Activated CD4-positive, alpha-beta memory T cell treated with anti-CD3 and anti-CD28 coated beads, Interleukin-2, amount 10 ng/mL, durations not matched to agents 7 days and 5 days (primary cell): ENCODE measurements around the gene PIPOX. TPM values are rescaled to one million over a fixed set of nuclear protein-coding genes. Genes with fewer than 3 reads are reported as not detected.

Source experiments
- CTCF ChIA-PET: fragments of 350-600 bp; sonication (Branson Sonifier 250); formaldehyde crosslinking; loops from one replicate; lab custom pipeline; 2021; ENCODE audit warnings: antibody characterized with exemption, inconsistent platforms; lab: Charles Lee
- POLR2A ChIA-PET: fragments of 350-600 bp; sonication (Branson Sonifier 250); formaldehyde crosslinking; loops from one replicate; lab custom pipeline; 2021; ENCODE audit warnings: antibody characterized with exemption; lab: Charles Lee
- DNase-seq: peaks from one replicate; pipeline ENCODE4 v3.0.0-alpha.2; 2020
- H3K27ac Mint-ChIP-seq: one replicate; pipeline ENCODE4 v1.8.0; 2021; ENCODE audit warnings: mild to moderate bottlenecking, mixed read lengths
- H3K27me3 Mint-ChIP-seq: one replicate; pipeline ENCODE4 v1.8.0; 2021; ENCODE audit warnings: mixed read lengths
- H3K36me3 Mint-ChIP-seq: one replicate; pipeline ENCODE4 v1.8.0; 2021; ENCODE audit warnings: low read depth, mixed read lengths
- H3K4me1 Mint-ChIP-seq: one replicate; pipeline ENCODE4 v1.8.0; 2021; ENCODE audit warnings: mixed read lengths
- H3K4me3 Mint-ChIP-seq: one replicate; pipeline ENCODE4 v1.8.0; 2021; ENCODE audit warnings: mild to moderate bottlenecking, mixed read lengths
- H3K9me3 Mint-ChIP-seq: one replicate; pipeline ENCODE4 v1.8.0; 2021; ENCODE audit warnings: mixed read lengths
- total RNA-seq, 2 experiments: library from RNA; stranded (reverse); gene quantifications; one replicate each; pipeline ENCODE4 v1.2.3, GENCODE V29; 2021

Gene PIPOX
- total RNA-seq, 2 experiments from 2014 or later: 1.4 to 2.0 TPM

DNA sequence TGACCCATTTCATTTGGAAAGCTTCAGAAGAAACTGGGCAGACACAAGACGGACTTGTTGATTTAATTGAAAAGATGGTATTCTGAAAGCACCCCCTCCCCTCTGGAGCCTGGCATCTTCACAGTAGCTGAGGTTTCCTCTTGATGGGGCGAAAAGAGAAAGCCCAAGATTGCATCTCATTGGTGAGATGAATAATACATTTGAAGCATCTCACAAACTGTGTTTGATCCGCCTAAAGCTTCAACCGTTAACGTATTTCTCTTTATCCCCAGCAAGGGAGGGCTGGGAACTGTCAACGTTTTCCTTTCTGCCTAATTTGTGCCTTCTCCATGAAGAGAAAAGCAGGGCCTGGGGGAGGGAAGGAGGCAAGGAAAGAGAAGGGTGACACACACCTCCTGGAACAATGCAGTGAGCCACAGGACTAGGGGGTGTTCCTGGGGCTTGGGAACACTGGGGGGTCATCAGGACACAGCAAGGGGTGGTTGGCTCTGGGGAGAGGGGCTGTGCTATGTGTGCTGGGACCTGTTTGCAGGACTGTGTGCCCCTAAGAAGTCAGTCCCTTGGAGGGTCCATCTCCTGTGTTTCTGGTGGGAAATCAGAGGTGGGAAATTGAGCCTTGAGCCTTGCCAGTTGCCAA lies 18.5 kb upstream of the PIPOX start:
- Mint-ChIP-seq H3K9me3 (no peaks in the 10 kb centered on the region), H3K27me3 (peaks cover 43% of the 10 kb centered on the region), H3K36me3 (no peaks in the 10 kb centered on the region), H3K4me3 (no peak overlapping the region), H3K4me1 (no peaks in the 10 kb centered on the region), H3K27ac (no peak overlapping the region)
- CTCF ChIA-PET: no interaction called here
- no peak for DNase-seq
- POLR2A ChIA-PET: no interaction called here

GRCh38 chr17:29031488-29031887 lies 11.5 kb upstream of the PIPOX start:
- Mint-ChIP-seq H3K36me3 (no peaks in the 10 kb centered on the region), H3K4me1 (no peaks in the 10 kb centered on the region), H3K9me3 (peaks cover 9% of the 10 kb centered on the region), H3K27me3 (peaks cover 60% of the 10 kb centered on the region), H3K27ac (no peak overlapping the region), H3K4me3 (no peak overlapping the region)
- POLR2A ChIA-PET: no interaction called here
- no peak for DNase-seq
- CTCF ChIA-PET: no interaction called here

DNA sequence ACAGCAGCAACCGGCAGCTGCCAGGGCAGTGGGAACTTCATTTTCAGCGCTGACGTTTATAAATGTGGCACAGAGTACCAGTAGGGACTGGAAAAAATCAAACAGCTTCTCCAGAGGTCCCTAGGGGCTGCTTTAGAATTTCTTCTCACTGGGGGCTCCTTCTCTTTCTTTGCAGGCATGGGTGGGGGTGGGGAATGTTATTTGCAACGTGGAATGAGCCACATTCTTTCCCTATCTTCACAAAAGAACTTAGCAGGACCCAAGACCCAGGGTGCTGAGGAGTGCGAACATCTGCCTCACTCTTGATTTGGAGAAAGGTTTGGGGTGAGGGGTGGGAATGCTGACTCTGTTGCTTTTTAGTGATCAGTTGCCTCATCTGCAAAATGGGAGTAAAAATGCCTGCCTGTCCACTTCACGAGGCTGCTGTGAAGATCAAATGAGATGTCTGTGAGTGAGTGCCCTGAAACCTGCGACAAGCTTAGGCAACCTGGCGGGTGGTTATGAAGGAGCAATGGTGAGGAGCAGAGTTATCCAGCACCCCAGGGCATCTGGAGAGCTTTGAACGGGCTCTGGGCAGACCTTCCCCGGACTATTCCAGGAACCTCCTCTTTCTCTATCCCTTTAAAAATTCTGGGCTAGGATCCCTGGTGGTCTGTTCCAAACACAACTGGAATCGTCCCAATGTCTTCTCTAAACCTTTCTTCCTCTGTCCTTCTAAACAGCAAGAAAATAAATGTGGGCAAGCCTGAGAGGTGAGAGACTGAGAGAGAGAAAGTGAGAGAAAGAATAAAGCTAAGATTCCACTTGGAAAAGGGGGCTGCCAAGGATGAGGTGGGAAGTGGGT lies 10.7 kb upstream of the PIPOX start:
- peaks cover 9% of the 10 kb centered on the region for H3K9me3 Mint-ChIP-seq

GRCh38 chr17:29032857-29033197 lies 10.1 kb upstream of the PIPOX start:
- no peak for DNase-seq
- ChIA-PET CTCF (no interaction called here), POLR2A (no interaction called here)
- peaks cover 58% of the 10 kb centered on the region for H3K27me3 Mint-ChIP-seq
- no peaks in the 10 kb centered on the region for H3K4me1 Mint-ChIP-seq
- no peak overlapping the region for H3K27ac Mint-ChIP-seq
- no peaks in the 10 kb centered on the region for H3K36me3 Mint-ChIP-seq
- peaks cover 9% of the 10 kb centered on the region for H3K9me3 Mint-ChIP-seq
- no peak overlapping the region for H3K4me3 Mint-ChIP-seq

More for the DNA sequence above, 10.7 kb upstream of the PIPOX start:
- Mint-ChIP-seq H3K27me3 (peaks cover 60% of the 10 kb centered on the region), H3K4me3 (no peak overlapping the region), H3K27ac (no peak overlapping the region), H3K4me1 (no peaks in the 10 kb centered on the region), H3K36me3 (no peaks in the 10 kb centered on the region)
- ChIA-PET CTCF (no interaction called here), POLR2A (no interaction called here)
- no peak for DNase-seq

DNA sequence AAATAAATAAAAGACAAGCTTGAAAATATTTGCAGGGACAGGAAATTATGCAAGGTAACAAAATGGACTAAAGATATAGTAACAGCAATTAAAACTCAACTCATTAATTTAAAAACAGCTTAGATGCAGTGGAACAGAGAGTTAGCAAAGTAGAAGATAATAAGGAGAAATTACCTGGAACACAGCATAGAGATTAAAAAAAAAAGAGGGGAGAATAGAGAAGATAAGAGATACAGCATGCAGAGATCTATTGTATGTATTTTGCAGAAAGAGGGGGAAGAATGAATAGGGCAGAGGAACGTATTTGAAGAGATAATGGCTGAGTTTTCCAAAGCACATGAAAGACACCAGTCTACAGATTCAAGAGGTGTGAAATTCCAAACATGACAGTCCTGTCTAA lies 8.4 kb upstream of the PIPOX start:
- H3K4me3 Mint-ChIP-seq: no peak overlapping the region
- no peak overlapping the region for H3K27ac Mint-ChIP-seq
- no peak for DNase-seq
- ChIA-PET CTCF (interaction anchor here (1.8 kb wide), 1 partner anchor 69 kb away, joined by 4 read pairs; no protein-coding TSS in a partner anchor), POLR2A (no interaction called here)
- H3K27me3 Mint-ChIP-seq: peaks cover 52% of the 10 kb centered on the region
- H3K9me3 Mint-ChIP-seq: peaks cover 9% of the 10 kb centered on the region
- no peaks in the 10 kb centered on the region for H3K36me3 Mint-ChIP-seq
- no peaks in the 10 kb centered on the region for H3K4me1 Mint-ChIP-seq

DNA sequence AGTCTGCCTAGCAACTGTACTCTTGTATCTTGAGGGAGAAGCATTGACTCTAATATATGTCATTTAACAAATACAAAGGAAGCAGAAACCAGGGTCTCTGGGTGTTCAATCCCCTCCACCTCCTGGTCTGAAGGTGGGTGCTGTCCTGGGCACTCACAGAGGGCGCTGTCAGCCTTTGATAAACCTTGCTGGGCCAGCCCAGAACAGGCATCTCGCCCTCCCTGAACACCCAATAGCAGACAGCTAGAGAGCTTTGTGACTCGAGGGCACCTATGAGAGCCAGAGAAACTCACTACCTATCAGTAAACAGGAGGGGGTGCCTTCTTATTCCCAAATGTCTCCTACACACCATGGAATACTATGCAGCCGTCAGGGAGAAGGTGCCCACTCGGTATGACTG lies 6.4 kb upstream of the PIPOX start:
- POLR2A ChIA-PET: no interaction called here

GRCh38 chr17:29037739-29038084 lies 5.2 kb upstream of the PIPOX start:
- Mint-ChIP-seq H3K9me3 (peaks cover 9% of the 10 kb centered on the region), H3K4me1 (no peaks in the 10 kb centered on the region), H3K27me3 (peaks cover 25% of the 10 kb centered on the region), H3K4me3 (no peak overlapping the region), H3K27ac (no peak overlapping the region), H3K36me3 (no peaks in the 10 kb centered on the region)
- CTCF ChIA-PET: no interaction called here
- POLR2A ChIA-PET: no interaction called here
- DNase-seq: no peak

More for the DNA sequence above, 6.4 kb upstream of the PIPOX start:
- no peak overlapping the region for H3K4me3 Mint-ChIP-seq
- H3K27me3 Mint-ChIP-seq: peaks cover 37% of the 10 kb centered on the region
- no peak overlapping the region for H3K27ac Mint-ChIP-seq
- DNase-seq: no peak
- no peaks in the 10 kb centered on the region for H3K4me1 Mint-ChIP-seq
- CTCF ChIA-PET: no interaction called here
- H3K36me3 Mint-ChIP-seq: no peaks in the 10 kb centered on the region
- H3K9me3 Mint-ChIP-seq: peaks cover 9% of the 10 kb centered on the region

DNA sequence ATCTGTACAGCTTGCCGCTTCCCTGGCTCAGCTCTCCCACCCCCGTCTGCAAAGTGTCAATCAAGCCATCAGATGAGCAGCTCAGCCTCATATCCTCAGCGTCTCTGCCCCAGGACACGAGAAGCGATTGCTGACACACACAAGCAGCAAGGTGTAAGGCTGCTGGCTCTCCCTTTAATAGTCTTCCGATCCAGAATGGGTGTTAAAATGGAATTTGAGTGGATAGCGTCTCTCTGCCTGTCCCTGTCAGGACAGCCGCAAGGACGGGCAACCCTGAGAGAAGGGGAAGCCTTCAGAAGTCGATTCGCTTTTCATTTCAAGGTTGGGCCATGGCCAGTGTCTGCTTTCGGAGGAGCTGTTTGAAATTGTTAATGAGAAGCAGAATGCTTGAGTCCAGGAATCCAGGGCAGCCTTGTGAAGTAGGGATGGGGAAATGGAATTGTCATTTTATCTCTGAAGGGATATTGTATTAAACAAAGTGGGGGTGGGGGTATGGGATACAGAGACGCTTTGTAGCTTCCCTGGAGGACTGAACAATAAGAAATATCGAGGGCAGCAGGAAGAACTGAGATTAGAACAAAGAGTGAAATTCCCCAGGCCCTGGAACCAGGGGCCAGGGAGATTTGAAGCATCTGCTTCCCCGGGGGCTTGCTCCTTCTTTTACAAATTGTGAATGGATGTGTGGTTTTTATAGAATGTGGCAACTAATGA lies 4.7 kb upstream of the PIPOX start:
- peaks cover 9% of the 10 kb centered on the region for H3K9me3 Mint-ChIP-seq
- no peak overlapping the region for H3K27ac Mint-ChIP-seq
- ChIA-PET CTCF (interaction anchor here (0.6 kb wide), 1 partner anchor 1075 kb away, joined by 3 read pairs; no protein-coding TSS in a partner anchor), POLR2A (no interaction called here)
- no peak for DNase-seq
- no peaks in the 10 kb centered on the region for H3K4me1 Mint-ChIP-seq
- H3K27me3 Mint-ChIP-seq: peaks cover 22% of the 10 kb centered on the region
- no peaks in the 10 kb centered on the region for H3K36me3 Mint-ChIP-seq
- no peak overlapping the region for H3K4me3 Mint-ChIP-seq

- CTCF ChIA-PET: no interaction called here
These were observed 3.0 kb upstream of the PIPOX start for GRCh38 chr17:29039764-29040598.

DNA sequence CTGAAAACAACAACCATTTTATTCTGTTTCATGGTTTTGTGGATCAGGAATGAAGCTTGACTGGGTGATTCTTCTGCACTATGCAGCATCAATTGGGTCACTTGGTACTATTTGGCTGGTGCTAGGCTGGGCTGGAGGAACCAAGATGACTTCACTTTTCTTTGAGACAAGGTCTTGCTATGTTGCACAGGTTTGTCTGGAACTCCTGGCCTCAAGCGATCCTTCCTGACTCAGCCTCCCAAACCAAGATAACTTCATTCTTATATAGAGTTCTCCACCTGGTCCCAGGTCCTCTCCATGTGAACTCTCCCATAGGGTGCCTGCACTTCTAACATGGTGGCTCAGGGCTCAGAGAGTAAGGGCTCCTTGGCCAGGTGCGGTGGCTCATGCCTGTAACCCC lies 1.9 kb upstream of the PIPOX start:
- no peaks in the 10 kb centered on the region for H3K36me3 Mint-ChIP-seq
- POLR2A ChIA-PET: no interaction called here
- CTCF ChIA-PET: interaction anchor here (0.6 kb wide), 1 partner anchor 80 kb away, joined by 3 read pairs; no protein-coding TSS in a partner anchor

More at GRCh38 chr17:29039764-29040598, 3.0 kb upstream of the PIPOX start:
- Mint-ChIP-seq H3K36me3 (no peaks in the 10 kb centered on the region), H3K27me3 (peaks cover 10% of the 10 kb centered on the region), H3K9me3 (peaks cover 3% of the 10 kb centered on the region), H3K4me3 (no peak overlapping the region), H3K4me1 (peaks cover 3% of the 10 kb centered on the region), H3K27ac (no peak overlapping the region)
- DNase-seq: no peak
- POLR2A ChIA-PET: no interaction called here

DNA sequence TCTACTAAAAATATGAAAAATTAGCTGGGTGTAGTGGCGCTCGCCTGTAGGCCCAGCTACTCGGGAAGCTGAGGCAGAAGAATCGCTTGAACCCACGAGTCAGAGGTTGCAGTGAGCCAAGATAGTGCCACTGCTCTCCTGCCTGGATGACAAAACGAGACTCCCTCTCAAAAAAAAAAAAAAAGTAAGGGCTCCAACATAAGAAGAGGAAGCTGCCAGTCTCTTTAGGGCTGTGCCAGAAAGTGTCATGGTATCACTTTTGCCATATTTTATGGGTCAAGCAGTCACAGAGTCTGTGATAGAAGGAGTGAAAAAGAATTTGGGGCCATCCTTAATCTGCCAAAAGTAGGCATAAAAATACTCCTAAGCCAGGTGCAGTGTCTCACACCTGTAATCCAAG lies 1.4 kb upstream of the PIPOX start:
- H3K27me3 Mint-ChIP-seq: peaks cover 6% of the 10 kb centered on the region
- H3K9me3 Mint-ChIP-seq: no peaks in the 10 kb centered on the region
- no peak overlapping the region for H3K27ac Mint-ChIP-seq
- H3K36me3 Mint-ChIP-seq: no peaks in the 10 kb centered on the region
- ChIA-PET CTCF (interaction anchor here (0.6 kb wide), 1 partner anchor 79 kb away, joined by 3 read pairs; no protein-coding TSS in a partner anchor), POLR2A (no interaction called here)
- no peak overlapping the region for H3K4me3 Mint-ChIP-seq
- peaks cover 3% of the 10 kb centered on the region for H3K4me1 Mint-ChIP-seq
- DNase-seq: no peak

More for the DNA sequence above, 1.9 kb upstream of the PIPOX start:
- Mint-ChIP-seq H3K9me3 (no peaks in the 10 kb centered on the region), H3K27ac (no peak overlapping the region), H3K4me1 (peaks cover 3% of the 10 kb centered on the region), H3K27me3 (peaks cover 6% of the 10 kb centered on the region), H3K4me3 (no peak overlapping the region)
- DNase-seq: no peak

DNA sequence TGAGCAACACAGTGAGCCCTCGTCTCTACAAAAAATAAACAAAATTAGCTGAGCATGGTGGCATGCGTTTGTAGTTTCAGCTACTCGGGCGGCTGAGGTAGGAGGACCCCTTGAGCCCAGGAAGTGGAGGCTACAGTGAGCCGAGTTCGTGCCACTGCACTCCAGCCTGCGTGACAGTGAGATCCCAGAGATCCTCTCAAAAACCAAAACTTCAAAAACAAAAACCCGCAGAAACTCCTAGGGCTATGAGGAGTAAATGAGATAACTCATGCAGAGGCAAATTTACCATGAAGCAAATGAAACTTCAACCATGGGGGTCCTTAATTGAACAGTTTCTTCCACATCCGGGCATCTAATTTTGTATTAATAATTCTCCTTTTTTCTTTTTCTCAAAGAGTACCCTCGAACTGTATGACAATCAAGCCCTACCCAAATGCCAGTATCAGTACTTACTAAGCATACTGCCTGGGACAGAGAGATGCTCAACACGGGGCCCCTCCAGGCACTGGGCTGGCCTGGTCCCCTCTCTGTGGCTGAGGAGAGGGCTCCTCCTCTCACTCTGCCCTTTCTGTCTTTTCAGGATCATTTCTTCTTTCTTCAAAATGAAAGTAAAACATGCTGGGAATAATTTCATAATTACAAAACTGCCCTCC lies 789 bp upstream of the PIPOX start:
- ChIA-PET CTCF (no interaction called here), POLR2A (no interaction called here)
- no peaks in the 10 kb centered on the region for H3K36me3 Mint-ChIP-seq
- peaks cover 3% of the 10 kb centered on the region for H3K4me1 Mint-ChIP-seq
- H3K9me3 Mint-ChIP-seq: no peaks in the 10 kb centered on the region
- no peak for DNase-seq
- no peak overlapping the region for H3K4me3 Mint-ChIP-seq
- peaks cover 7% of the 10 kb centered on the region for H3K27me3 Mint-ChIP-seq
- no peak overlapping the region for H3K27ac Mint-ChIP-seq
